Fibroblast of skin of scalp (primary cell): ENCODE measurements around the gene RPGR. TPM values are rescaled to one million over a fixed set of nuclear protein-coding genes. Genes with fewer than 3 reads are reported as not detected.

Source experiments
- DNase-seq: peaks from one replicate; pipeline ENCODE4 v3.0.0-alpha.2; 2013
- polyA plus RNA-seq, 2 experiments: library from polyadenylated mRNA; unstranded; fragments of 120-200 nt; gene quantifications; one replicate each; pipeline ENCODE4 v1.2.1, GENCODE V29; 2013; ENCODE audit not compliant: insufficient read length in 2 of 2

Gene RPGR
- polyA plus RNA-seq (2013, experiment 1 of 2; ENCODE audit: insufficient read length): 6.1 TPM
- polyA plus RNA-seq (2013, experiment 2 of 2; ENCODE audit: insufficient read length): 6.3 TPM

GRCh38 chrX:38327007-38327774, at the start of gene RPGR:
TSS of gene RPGR (minus strand) at chrX:38327509. CDS start at chrX:38327367, 142 bp downstream.
- peak; percentile 94 for DNase-seq

GRCh38 chrX:38376747-38377146, 49.4 kb upstream of the RPGR start:
- DNase-seq: no peak

- no peak for DNase-seq
These were observed 48.6 kb upstream of the RPGR start for GRCh38 chrX:38375891-38376290.

GRCh38 chrX:38374431-38374830, 47.1 kb upstream of the RPGR start:
- no peak for DNase-seq

- no peak for DNase-seq
These were observed 44.3 kb upstream of the RPGR start for GRCh38 chrX:38371641-38372040.

- no peak for DNase-seq
These were observed 41.5 kb upstream of the RPGR start for GRCh38 chrX:38368774-38369173.

GRCh38 chrX:38365954-38366353, 38.6 kb upstream of the RPGR start:
- no peak for DNase-seq

GRCh38 chrX:38363046-38363445, 35.7 kb upstream of the RPGR start:
- DNase-seq: no peak

GRCh38 chrX:38357747-38358673, 30.7 kb upstream of the RPGR start:
- DNase-seq: no peak

- DNase-seq: no peak
These were observed 29.1 kb upstream of the RPGR start for GRCh38 chrX:38356401-38356800.

- DNase-seq: no peak
These were observed 25.1 kb upstream of the RPGR start, which contains the start of gene OTC for GRCh38 chrX:38352362-38352761. TSS of gene OTC (plus strand) at chrX:38352604. CDS start at chrX:38352697, 93 bp downstream.

- DNase-seq: no peak
These were observed 24.0 kb upstream of the RPGR start for GRCh38 chrX:38351346-38351745.

GRCh38 chrX:38347136-38347535, 19.8 kb upstream of the RPGR start:
- peak; percentile 71 for DNase-seq

- DNase-seq: no peak
These were observed 18.8 kb upstream of the RPGR start for GRCh38 chrX:38346150-38346549.

- DNase-seq: no peak
These were observed 15.8 kb upstream of the RPGR start for GRCh38 chrX:38342853-38343778.

GRCh38 chrX:38341442-38341841, 14.1 kb upstream of the RPGR start:
- DNase-seq: no peak

- DNase-seq: no peak
These were observed 9.4 kb upstream of the RPGR start for GRCh38 chrX:38336538-38337240.

GRCh38 chrX:38335382-38335781, 8.1 kb upstream of the RPGR start:
- DNase-seq: no peak

GRCh38 chrX:38332505-38332904, 5.2 kb upstream of the RPGR start:
- DNase-seq: no peak

- DNase-seq: no peak
These were observed 419 bp upstream of the RPGR start for GRCh38 chrX:38327775-38328081.

GRCh38 chrX:38326086-38326485, 1.2 kb downstream of the RPGR start:
- DNase-seq: no peak

- no peak for DNase-seq
These were observed 6.5 kb downstream of the RPGR start for GRCh38 chrX:38320819-38321218.
